GM12874 (cell line): ENCODE results near the gene TJP2.

Experiments used
- CTCF ChIP-seq: IDR thresholded peaks from 2 replicates; pipeline ENCODE4 v1.5.1; 2011; ENCODE audit warnings: low read depth, mild to moderate bottlenecking, control low read depth, low read length, moderate library complexity; ENCODE audit not compliant: insufficient read depth

TJP2 gene

GRCh38 chr9:69149321-69149807, 24.7 kb upstream of the TJP2 start:
- no peak for TF ChIP-seq CTCF

GRCh38 chr9:69151506-69151905, 22.6 kb upstream of the TJP2 start:
- no peak for TF ChIP-seq CTCF

GRCh38 chr9:69153707-69154521, 20.2 kb upstream of the TJP2 start:
- no peak for TF ChIP-seq CTCF

- TF ChIP-seq CTCF = no peak
Observed at GRCh38 chr9:69155341-69156030, 18.6 kb upstream of the TJP2 start.

GRCh38 chr9:69157751-69158466, 16.2 kb upstream of the TJP2 start:
- no peak for TF ChIP-seq CTCF

- TF ChIP-seq CTCF = no peak
Observed at GRCh38 chr9:69158471-69158870, 15.6 kb upstream of the TJP2 start.

GRCh38 chr9:69165581-69165980, 8.5 kb upstream of the TJP2 start:
- no peak for TF ChIP-seq CTCF
